Islet precursor cell (in vitro differentiated cells): ENCODE measurements around the gene RERE.
A peak's percentile ranks its signal among the peaks of the same experiment; 100 is the strongest.
"Not testable (repeated sequence)": the region's sequence is repeated elsewhere in the genome, so short reads cannot be mapped to it uniquely, and the experiment has no call there.

Experiments used
- DNase-seq: peaks from one replicate; pipeline ENCODE4 v3.0.0-alpha.2; 2018

RERE gene

DNA sequence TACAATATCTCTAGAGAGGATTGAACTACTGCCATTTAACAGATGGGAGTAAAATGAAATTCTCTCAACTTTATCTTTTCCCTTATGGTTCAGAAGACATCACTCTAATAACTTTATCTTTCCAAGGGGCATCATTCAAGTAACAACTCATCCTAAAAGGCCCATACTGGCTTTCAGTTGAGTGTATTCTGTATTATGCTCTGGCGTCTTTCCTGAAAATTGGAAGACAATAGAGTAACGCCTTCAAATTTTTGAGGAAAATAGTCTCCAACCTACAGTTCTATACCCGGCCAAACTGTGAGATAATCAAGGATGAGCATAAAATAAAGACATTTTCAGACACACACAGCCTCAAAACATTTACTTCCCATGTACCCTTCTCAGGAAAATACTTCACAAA, 103.3 kb downstream of the RERE start:
- no peak for DNase-seq

DNA sequence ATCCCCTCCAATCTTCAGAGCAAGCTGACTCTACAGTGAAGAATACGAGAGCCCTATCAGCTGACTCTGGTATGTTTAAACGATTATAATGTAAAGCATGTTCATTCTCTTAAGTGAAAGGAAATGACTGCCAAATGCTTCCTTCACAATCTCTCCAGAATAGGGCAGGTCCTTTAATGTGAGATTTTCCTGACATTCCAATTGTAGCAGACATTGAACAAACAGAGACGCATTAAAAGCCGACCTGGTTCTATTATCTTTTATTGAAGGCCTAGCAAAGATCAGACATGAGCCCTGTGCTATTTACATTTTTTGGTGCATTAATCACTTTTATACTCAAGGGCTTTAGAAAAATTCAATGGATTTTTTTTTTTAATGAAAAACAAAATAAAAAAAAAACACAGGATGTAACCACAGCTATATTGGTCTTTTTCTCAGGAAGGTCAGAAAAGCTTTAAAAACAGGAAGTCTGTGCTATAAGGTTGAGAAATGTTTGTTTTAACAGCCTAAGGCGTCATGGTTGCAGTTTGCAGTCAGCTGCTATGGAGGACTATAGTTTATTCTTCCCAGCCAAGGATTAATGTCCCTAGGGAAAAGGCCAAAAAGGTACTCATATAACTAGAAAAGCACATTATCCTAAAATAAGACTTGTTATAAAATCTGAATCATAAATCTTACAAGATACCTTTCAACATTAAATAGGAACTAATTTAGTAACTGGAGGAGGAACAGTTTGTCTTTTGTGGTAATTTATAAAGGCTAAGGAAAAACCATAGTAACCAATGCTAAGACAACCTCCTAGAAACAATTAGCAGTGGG, 104.8 kb downstream of the RERE start:
- no peak for DNase-seq

DNA sequence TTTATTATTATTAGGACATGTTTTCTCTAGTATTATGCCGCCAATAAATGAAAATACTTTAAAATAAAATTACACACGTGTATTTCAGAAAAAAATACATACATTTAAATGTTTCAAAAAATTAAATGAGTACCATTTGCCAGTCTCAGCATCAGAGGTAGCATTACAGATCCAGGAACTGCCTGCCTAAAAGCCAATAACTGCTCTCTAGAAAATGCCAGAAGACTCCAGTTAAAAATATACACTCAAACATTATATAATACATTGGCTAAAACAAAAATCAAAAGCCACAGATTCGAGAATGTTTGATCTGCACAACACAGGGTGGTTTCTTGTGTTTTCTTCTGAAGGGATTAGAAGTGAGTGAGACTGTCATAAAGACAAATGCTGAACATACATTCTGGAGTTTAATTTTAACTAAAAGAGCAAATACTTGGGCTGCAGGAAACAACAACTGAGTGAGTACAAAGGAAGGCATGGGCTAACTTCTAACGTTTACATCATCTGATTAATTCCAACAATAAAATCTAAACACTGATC, 105.5 kb downstream of the RERE start:
- no peak for DNase-seq

DNA sequence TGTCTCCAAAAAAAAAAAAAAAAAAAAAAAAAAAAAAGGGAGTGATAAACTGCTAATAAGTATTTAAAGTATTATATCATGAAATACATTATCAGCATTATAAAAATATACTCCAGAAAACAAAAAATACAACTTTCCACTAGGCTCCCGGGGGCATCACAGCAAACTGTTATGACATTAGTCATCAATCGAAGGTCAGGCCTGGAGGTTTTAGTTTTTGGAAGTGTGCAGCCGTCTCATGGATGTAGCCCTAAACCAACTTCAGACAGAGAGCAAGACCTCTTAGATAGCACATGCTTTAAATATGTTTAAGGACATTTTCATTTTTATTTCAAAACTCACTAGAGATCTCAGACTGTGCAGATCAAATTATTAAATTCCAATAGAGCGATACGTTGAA, 106.3 kb downstream of the RERE start:
- DNase-seq = no peak

DNA sequence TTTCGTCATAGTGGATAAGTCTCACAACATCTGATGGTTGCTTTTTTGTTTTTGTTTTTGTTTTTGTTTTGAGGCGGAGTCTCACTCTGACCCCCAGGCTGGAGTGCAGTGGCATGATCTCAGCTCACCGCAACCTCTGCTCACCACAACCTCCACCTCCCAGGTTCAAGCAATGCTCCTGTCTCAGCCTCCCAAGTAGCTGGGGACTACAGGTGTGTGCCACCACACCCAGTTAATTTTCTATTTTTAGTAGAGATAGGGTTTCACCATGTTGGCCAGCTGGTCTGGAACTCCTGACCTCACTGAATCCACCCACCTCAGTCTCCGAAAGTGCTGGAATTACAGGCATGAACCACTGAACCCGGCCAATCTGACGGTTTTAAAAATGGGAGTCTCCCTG, 109.2 kb downstream of the RERE start:
- DNase-seq = no peak

DNA sequence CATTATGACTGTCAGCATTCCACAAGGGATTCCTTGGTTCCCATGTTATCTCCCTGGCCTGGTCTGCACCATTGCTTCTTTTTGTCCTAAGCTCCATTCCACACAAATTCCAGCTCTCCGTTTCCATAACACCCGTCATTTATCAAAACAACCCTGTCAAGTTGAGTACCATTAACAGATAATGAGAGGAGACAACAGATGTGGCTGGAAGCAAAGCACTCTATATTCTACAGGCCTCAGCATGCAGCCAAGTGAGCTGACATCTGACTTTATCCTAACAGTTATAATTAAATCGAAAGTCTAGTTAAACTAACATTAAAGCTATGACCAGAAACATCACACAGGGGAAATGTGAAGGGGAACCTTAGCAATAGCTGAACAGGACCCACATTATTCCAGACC, 110.4 kb downstream of the RERE start:
- DNase-seq = peak; percentile 85

DNA sequence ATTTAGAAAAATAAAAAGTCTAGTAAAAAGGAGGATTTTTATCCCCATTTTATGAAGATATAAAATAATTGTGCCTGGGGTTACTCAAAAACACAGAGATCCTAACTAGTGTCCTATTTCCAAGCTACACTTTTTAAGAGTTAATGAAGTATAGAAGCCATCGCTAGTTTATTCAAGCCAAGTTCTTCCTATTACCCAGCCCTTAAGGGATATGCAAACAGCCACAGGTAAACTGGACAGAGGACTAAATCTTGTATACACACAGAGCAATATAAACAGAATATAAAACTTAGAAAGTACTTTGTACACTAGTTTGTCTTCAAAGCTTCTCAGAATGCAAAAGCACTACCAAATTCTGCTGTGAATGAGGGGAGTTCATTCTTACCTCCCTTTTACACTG, 111.1 kb downstream of the RERE start:
- DNase-seq = no peak

DNA sequence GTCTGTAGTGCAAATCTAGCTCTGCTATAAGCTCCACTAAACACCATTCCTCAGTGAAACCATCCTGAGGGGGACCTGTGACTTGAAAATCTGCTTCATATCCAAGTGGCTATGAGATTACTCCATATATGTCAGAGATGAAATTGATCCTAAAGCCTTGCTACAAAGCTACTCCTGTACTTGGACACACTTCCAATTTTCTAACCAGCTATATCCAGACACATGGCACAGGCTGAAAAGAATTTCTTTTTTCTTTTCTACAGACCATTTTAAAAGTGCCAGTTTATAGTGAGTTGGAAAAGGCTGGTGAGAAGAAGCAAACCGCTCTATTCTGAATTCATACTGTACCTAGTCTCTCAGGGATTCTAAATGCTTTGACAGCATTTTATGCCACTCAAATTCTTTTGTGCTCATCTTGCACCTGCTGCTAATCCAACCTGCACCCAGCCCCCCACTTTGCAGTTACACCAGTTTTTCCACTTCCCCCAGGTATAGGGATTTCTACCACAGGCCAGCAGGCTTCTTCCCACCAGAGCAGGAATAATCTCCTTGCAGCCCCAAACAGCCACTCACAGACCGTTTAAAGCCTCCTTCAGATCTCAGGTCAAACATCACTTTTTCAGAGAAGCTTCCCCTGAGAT, 112.5 kb downstream of the RERE start:
- DNase-seq = peak; percentile 71

DNA sequence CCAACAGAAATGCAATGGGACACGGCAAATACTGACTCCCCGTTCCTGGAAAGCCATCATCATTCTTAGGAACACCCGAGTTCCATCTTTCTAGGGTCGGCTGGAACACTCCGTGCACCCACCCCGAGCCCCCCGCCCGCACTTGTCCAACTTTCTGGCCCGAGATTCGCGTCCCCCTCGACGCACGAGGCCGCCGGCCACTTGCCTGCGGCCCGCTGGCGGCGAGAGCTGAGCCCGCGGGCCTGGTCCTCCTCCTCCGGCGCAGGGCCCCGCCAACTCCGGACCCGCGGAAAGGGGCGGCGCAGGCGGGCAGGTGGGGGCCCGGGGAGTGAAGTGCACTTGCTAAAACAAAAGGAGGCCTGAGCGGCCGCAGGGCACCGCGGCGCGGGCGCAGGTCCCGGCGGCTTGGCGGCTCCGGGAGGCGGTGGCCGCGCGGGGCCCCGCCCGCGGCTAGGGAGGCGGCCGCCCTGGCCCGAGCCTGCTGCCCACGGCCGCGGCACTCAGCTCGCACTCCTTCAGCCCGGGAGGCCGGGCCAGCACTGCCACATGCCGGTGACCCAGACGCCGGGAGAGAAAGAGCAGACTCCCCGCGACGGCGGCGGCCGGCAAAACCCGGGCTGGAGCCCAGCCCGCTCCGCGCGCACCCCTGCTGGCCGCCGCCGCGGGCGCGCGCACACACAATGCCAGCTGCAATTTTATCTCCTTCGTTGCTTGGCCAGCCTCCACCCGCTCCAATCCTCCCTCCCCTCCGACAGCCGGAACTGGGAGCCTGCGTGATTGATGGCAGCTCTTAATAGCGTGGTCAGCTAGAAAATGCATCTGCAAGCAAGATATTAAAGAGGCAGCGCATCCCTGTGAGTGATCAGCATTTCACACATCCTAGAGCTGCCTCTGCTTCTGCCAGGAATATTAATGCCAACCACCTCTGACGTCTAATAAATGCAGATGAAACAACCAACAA, 114.3 kb downstream of the RERE start:
- DNase-seq = peak; percentile 97

DNA sequence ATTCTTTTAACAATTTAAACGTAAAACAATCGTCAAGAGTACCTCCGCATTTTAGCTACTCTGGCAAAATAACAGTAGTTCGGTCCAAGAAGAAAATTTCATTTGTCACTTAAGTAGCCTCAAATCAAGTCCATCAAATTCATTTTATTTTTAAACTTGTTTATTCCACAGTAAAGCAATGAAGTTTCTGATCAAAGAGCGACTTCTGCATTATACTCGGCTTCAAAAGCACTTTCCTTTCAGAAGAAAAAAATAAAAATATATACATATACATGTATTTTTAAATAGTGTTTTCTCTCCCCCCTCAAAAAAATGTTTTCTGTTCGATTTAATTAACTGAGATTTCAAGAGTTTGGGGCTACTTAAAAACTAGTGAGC, 115.0 kb downstream of the RERE start:
- DNase-seq = no peak

DNA sequence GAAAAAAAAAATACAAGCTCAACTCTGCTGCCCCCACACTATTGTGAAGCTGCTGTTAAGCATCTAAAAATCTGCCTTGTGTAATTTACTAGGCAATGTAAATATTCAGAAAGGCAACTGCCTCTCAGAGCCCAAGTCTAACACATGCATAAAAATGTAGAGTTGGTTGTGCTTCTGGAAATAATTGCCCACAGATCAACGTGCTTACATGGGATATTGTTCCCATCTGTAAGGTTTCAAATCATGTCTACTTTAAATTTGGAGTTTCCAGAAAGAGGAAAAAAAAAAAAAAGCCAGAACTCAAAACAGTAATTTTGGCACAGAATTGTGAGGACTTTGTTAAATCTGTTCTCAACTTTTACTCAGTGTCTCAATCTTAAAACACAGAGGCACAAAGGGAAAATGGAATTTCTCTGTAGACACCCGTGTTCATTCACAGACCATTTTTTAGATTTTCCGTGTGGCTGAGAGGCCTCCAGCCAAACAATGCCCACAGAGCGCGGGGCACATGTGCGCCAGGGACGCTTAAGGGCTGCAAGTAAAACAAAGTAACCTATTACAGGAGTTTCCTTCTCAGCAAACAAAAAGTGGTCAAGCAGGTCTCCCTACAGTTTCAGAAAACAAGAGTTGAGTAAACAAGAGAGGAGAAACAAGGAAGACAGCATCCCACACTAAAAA, 115.5 kb downstream of the RERE start:
- peak; percentile 76 for DNase-seq

DNA sequence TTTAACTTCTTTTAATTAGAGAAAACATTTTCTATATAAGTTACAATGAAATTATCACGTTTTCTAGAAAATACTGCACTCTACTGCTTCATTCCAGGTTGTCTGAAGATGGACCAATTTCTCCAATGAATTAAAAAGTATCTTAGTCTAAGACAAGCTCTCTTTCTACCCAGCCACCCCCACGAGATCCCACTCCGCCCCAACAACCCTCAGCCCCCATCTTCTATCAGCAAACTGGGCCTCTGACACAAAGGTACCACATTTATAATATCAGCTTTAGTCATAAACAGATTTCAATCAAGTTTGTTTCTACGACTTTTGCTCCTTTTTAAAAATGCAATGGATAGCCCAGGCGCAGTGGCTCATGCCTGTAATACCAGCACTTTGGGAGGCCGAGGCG, 117.8 kb downstream of the RERE start:
- DNase-seq = no peak

DNA sequence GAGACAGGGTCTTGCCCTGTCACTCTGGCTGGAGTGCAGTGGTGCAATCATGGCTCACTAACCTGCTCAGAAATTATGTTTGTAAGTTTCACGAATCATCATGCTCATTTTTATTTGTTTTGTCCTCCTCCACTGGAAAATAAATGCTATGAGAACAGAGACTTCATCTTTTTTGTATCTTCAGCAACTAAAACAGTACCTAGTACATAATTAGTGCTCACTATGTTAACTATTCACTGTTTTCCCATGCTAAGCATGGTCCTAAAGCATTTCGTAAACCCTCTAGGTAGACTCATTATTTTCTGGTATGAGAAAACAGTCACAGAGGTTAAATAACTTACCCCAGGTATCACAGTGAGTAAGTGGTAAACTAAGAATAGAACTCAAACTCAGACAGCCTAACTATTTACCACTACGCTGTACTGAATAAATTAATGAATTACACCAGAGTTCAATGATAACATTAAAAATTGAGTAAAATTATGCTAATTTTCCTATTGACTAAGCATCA, 118.4 kb downstream of the RERE start:
- DNase-seq = no peak

DNA sequence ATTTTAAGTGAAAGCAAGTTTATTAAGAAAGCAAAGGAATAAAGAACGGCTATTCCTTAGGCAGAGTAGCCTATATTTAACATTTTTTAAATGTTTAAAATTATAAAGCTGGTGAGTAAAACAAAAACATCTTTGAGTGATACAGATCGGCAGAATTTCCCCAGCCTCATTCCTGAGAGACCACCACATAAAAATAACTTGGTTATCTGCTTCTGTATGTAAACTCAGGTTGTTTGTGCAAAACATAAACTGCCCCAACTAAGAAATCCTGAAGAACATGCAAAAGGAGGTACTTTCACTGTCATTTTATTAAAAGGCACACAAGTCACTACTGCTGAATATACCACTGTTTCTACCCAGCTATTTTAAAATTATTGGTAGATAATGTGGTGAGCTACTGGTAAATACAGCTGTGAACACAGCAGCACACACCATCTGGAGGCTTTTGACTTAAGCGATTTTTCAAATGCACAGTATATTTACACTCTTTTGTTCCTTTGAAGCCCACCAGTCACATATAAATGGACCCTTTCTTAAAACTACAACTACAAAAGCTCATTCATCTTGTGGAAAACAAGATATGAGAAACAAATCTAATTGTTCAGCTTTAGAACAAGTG, 119.3 kb downstream of the RERE start:
- no peak for DNase-seq

DNA sequence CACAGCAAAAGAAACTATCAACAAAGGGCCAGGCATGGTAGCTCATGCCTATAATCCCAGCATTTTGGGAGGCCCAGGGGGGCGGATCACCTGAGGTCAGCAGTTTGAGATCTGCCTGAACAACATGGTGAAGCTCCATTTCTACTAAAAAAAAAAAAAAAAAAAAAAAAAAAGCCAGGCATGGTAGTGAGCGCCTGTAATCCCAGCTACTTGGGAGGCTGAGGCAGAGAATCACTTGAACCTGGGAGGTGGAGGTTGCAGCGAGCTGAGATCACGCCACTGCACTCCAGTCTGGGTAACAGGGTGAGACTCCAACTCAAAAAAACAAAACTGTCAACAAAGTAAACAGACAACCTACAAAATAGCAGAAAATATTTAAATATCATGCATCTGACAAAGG, 122.0 kb downstream of the RERE start:
- DNase-seq = not testable (repeated sequence)

DNA sequence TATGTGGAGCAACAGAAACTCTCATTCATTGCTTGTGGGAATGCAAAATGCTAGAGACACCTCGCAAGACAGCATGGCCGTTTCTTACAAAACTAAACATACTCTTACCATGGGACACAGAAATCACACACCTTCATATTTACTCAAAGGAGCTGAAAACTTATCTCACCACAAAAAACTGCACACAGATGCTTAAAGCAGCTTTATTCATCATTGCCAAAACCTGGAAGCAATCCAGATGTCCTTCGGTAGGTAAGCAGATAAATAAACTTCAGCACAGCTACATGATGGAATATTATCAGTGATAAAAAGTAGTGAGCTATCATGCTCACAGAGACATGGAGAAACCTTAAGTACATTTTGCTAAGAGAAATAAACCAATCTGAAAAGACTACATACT, 124.3 kb downstream of the RERE start:
- DNase-seq = no peak

DNA sequence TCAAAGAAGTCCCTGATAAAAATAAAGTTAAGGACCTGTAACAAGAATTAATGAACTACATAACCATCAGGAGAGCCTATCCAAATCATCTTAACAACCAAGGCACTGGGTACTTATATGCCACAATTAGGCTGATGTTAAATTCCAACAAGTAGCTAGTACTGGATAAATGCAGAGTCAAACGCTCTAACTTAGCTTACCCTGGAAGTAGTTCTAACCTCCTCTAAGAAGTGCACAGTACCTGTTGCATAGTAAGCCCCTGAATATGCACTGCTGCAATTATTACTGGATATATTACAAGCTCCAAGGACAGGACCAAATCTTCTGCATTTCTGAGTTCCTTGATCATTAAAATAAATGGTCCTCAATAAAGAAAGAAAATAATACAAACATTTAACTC, 125.8 kb downstream of the RERE start:
- DNase-seq = no peak

DNA sequence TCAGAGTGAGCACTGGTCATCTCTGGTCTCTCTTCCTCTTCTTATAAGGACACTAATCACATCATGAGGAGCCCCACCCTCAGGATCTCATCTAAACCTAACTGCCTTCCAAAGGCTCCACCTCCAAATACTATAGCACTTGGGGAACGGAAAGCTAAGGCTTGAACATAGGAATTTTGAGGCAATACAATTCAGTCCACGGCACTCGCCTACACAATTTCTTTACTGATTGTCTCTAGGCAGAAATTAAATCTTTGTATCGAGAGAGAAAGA, 127.3 kb downstream of the RERE start:
- DNase-seq = no peak

DNA sequence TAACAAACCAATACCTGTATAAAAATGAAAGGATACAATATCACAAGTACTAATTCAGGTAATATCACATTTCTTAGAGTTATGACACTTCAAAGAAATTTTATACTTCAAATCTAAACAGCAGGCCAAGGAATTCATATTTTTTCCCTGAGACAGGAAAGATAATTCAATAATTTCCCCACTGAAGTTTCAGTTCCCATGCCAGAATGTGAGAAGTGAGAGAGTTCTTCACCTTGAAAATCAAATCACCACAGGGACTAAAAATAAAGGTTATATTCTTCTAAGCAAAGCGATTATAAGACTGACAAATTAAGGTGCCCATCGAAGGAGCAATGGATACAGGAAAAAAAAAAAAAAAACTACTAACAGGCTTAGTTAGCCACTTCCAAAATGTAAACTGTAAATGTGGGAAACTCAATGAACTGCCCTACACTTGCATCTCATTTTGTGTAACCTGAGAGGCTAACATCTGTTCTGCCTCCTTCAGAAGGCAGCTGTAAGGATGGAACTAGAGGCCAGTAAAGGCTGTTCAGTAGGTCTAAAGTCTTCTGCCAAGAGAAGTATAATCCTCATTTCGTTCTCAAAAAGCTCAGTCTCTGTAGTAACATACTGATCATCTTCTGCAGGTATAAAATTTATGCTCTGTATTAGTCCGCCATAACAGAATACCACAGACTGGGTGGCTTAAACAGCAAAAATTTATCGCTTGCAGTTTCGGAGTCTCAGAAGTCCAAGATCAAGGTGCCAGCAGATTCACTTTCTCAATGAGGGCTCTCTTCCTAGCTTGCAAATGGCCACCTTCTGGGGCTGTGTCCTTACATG, 127.8 kb downstream of the RERE start:
- DNase-seq = no peak

DNA sequence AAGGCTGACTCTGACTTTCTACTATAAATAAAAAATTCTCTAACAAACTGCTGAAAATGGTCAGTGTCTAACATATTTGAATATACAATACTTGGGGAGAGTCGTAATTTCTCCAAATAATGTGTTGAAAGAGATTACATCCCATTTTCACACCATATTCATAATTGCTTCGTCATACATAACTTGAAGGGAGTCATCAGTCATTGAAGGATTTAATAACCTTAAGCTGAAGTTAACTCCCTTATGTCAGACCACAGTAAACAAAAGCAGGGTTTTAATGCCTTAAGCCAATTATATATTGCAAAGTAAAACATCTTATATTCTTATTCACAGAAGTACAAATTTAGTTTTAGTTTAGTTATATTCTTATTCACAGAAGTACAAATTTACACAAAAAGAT, 129.9 kb downstream of the RERE start:
- DNase-seq = no peak

DNA sequence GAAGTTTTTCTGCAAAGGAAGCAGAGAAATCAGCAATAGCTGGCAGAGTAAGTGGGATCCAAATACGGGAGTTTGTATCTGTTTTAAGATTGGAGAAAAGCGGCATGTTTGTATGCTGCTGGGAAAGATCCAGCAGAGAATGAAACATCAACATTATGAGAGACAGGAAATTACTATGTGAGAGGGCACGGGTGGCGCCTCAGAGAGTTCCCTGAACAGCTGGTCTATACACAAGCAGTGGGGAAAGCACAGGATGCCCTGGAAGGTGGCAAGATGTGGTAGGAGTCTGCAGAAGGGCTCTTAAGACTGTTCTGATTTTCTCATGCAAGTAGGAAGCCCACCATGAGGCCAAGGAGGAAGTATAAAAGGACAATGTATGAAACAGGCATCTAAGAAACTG, 130.4 kb downstream of the RERE start:
- DNase-seq = no peak
